ENCODE results near the gene EIF4G3.

DNA sequence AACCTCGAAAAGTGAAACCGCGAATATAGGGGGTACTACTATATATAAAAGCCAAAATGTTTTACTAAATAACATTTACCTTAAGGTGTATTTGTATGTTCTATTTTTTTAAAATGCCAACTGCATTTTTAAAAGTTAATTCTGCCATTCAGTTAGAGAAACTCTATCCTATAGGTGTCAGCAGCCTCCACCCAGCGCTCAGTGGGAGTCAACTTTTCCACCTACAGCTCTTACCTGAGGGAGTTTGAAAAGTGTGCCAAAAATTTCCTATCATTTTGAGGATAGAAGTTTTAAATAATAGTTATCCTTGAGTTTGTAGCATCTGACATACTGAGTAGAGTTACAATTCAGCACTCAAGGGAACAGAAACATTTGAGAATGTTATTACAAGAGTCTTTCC, 383.5 kb downstream of the EIF4G3 start:
- TF ChIP-seq, protein P1, sequence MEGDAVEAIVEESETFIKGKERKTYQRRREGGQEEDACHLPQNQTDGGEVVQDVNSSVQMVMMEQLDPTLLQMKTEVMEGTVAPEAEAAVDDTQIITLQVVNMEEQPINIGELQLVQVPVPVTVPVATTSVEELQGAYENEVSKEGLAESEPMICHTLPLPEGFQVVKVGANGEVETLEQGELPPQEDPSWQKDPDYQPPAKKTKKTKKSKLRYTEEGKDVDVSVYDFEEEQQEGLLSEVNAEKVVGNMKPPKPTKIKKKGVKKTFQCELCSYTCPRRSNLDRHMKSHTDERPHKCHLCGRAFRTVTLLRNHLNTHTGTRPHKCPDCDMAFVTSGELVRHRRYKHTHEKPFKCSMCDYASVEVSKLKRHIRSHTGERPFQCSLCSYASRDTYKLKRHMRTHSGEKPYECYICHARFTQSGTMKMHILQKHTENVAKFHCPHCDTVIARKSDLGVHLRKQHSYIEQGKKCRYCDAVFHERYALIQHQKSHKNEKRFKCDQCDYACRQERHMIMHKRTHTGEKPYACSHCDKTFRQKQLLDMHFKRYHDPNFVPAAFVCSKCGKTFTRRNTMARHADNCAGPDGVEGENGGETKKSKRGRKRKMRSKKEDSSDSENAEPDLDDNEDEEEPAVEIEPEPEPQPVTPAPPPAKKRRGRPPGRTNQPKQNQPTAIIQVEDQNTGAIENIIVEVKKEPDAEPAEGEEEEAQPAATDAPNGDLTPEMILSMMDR (IDR thresholded peaks at IDR 0.05) = no peak
- no peak for TF ChIP-seq POLR2A (IDR thresholded peaks at IDR 0.05)

Measured in esophagus squamous epithelium (tissue), 4 donors.